ENCODE results near the gene SYCE1L.
"Not testable (repeated sequence)": the region's sequence is repeated elsewhere in the genome, so short reads cannot be mapped to it uniquely, and the experiment has no call there.

SYCE1L gene, protein sequence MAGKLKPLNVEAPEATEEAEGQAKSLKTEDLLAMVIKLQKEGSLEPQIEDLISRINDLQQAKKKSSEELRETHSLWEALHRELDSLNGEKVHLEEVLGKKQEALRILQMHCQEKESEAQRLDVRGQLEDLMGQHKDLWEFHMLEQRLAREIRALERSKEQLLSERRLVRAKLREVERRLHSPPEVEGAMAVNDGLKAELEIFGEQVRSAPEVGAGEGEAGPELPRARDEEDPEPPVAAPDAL

DNA sequence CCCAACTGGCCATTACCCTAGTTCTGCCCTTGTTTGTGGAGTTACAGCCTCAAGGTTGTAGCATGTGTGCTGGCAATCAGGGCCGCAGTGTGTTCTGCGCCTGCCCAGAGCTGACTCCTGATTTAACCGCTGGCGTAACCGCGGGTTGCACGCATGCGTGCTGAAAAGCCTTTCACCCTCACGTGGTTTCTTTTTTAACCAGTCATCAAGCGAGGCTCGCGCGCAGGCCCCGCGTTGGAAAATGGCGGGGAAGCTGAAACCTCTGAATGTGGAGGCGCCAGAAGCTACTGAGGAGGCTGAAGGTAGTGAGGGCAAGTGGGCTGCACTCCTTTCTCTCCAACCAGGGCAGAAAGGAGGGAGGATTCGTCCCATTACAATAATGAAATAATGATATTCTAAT is at the start of gene SYCE1L:
SYCE1L (plus strand) TSS at position 198 of the 400 bp plus-strand sequence; CDS start at position 242, 44 bp downstream.
- no peak for DNase-seq (ENCODE audit: low read depth)

DNA sequence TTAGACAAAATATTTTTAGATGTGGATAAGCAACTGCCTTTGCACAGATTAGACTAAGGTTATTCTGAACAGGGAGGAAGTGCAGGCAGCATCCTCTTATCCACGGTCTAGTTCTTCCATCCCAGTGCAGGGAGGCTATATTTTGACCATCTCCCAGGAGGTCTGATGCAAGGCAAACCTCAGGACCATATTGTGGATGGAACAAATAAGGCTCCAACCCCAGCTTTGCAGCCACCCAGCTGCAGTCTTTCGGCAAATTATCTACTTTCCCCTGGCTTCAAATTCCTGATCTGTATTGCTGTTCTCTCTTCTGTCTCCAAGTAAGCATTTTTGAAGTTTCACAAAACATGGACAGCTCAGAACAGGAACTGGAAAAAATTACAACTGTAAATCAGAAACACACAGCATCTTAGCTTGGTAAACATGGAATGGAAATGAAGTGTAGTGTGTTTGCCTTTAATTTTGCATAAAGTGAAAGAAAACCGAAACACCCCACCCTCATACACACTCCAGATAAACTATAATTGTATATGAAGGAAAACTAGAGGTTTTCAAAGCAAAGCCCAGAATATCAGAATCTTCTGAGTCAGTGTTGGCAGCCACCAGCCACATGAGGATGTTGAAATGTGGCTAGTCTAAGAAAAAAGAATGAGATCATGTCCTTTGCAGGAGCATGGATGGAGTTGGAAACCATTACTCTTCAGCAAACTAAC is 41.7 kb upstream of the SYCE1L start:
- no peak for DNase-seq (ENCODE audit: low read depth)

DNA sequence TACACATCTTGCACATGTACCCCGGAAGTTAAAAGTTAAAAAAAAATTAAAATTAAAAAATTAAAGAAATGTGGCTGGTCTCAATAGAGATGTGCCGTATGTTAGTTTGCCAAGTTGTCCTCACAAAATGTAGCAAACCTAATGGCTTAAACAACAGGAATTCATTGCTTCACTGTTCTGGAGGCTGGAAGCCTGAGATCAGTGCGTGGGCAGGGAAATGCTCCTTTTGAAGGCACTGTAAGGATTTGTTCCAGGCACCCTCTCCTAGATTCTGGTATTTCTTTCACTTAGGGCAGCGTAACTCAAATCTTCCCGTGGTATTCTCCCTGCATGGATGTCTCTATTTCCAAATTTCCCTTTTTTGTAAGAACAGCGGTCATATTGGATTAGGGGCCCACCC is 40.9 kb upstream of the SYCE1L start:
- DNase-seq (ENCODE audit: low read depth), result no peak

DNA sequence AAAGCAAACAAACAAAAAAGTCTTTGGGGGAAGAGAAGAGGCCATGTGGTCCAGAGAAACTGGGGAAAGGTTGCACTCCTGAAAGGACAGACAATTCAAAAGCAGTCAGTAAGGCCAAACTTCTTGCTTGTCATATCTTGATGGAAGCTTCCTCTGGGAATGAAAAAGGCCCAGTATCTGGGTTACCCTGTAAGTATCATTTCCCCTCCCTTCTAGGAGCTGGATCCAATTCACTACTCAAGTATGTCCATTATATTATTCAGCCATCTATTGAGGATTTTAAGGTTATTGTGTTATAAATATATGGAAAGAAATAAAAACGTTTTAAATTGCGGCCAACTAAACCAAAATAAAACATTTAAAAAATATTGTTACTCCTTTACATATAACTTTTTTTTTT is 34.2 kb upstream of the SYCE1L start:
- no peak for DNase-seq (ENCODE audit: low read depth)

DNA sequence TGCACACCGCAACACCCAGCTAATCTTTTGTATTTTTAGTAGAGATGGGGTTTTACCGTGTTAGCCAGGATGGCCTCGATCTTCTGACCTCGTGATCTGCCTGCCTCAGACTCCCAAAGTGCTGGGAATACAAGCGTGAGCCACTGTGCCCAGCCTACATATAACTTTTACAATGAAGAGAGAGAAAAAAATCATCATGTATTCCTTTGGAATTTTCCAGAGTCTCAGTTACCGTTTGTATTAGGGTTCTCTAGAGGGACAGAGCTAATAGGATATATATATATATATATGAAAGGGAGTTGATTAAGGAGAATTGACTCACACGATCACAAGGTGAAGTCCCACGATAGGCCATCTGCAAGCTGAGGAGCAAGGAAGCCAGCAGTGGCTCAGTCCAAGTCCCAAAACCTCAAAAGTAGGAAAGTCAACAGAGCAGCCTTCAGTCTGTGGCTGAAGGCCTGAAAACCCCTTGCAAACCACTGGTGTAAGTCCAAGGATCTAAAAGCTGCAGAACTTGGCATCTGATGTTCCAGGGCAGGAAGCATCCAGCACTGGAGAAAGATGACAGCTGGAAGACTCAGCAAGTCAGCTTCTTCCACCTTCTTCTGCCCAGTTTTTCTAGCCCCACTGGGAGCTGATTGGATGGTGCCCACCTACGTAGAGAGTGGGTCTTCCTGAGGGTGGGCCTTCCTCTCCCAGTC is 33.5 kb upstream of the SYCE1L start:
- DNase-seq (ENCODE audit: low read depth), result not testable (repeated sequence)

DNA sequence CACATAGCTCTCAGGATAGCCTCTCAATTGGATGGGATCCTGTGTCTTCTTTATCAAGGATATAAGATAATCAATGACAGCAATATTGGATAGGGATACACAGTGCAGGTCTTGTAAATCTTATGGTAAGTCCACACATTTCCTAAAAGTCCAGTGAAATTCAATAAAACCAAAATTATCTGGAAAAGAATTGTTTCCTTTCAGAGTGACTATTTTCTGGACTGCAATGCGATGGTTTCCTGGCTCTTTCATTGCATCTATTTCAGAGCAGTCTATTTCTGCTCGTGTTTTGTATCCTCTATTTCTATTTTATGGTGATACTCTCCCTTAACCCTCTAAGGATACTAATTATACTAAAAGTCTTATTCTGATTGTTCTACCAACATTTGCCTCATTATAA is 32.5 kb upstream of the SYCE1L start:
- no peak for DNase-seq (ENCODE audit: low read depth)

DNA sequence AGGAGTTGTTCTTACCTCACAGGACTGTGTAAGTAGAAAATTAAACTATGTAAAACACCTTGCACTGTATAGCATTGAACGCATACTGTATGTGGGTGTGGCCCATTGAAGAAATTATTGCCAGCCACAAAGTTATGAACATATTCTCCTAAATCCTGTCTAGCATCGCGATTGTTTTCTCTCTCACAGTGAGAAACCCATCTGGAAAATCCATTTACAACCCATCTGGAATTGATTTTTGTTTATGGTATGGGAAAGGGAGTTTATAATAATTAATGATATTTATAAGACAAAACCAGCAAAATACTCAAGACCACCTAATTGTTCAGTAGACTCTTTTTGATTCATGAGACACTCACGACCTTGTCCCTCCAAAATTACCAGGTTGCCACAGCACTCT is 30.3 kb upstream of the SYCE1L start:
- DNase-seq (ENCODE audit: low read depth), result no peak

DNA sequence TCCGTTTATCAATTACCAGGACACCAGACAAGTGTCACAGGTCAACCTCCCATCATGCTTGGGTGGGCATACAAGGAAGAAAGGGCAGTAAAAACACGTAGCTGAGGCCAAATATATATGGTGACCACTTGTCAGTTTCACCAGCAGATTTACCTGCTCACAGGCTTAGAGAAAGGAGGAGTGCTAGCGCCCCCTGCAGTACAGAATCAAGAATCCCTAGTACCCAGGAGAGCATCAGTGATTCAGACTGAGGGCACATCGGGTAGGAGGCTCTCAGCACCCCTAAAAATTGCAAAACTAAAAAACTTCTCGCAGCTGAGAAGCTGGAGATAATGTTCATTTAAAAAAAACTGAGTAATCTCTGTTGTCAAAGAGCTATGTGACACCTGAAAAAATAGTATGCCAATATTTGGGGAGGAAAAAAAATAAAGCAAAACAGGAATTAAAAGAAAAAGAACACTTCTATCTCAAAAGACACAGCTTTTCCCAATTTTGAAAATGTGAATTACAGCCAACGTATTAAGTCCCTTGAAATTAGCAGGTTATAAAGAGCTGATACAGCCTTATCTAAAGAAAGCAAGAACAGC is 29.5 kb upstream of the SYCE1L start:
- peak; percentile 12 for DNase-seq (ENCODE audit: low read depth)

DNA sequence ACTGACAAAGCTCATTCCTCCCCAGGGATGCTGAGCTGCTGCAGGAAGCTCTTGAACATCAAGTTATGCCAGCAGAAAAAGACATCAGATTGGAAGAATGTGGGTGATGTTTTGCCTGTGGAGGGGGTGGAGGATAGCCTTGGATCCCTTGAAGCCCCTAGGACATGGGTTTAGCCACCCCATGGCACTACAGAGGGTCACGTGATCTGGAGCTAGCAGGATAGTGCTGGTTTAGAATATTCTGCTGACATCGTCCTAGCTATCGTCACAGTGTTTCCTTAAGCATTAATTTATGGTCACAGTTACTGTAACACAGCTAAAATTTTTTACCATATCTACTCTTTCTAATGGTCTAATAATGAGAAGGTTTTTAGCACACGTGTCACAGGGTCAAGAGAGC is 28.4 kb upstream of the SYCE1L start:
- no peak for DNase-seq (ENCODE audit: low read depth)

DNA sequence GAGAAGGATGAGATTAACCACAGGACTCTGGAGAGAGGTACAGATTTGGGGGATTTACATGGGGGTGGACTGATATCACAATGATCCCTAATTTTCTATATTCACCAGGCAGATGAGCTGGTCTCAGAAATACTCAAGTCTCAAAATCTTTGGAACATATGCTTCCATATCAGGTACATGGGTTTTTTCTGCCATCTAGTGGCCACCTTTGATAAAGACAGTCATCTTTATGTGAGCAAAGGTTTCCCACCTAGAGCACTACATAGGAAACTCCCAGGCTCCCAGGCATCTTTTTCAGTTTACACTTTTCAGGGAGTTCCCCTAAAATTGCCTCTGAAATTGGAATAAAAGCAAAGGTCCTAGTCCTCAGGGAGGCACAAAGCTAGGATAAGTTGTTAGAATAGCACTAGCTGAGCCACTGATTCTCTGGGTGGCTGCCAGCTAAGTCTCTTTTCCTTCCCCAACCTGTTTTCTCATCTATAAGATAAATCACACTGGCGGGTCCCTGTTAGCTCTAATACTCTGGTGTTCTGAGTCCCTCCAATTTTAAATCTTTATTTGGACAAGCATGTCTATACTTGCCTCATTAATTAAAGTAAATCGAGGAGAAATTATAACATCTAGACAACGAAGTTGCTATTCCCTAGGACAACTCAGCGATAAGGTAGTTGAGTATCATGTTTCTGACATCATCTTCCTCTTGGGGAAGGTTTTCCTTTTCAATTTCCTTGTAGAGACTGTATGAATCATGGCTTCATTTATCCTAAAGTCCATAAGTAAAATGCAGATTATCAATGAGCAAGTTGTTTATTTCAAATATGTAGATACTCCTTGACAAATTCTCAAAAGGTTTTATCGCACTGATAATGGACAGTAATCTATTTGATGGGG is 27.2 kb upstream of the SYCE1L start:
- peak; percentile 40 for DNase-seq (ENCODE audit: low read depth)

DNA sequence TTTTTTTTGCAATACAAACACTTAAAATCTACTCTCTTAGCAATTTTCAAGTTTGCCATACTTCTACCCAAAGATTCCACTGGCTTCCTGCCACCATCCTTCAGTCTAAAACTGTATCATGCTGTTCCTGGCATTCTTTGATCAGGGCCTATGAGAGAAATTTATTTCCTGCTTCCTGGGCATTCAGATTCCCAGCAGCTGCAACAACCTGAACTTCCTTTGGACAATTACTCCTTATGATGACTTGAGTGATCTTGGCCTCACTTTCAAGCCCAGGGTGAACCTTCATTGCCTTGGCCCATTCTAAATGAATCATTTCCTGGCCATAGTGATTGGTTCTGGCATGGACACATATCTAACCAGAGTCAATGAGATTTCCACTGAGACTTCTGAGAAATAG is 26.3 kb upstream of the SYCE1L start:
- no peak for DNase-seq (ENCODE audit: low read depth)

DNA sequence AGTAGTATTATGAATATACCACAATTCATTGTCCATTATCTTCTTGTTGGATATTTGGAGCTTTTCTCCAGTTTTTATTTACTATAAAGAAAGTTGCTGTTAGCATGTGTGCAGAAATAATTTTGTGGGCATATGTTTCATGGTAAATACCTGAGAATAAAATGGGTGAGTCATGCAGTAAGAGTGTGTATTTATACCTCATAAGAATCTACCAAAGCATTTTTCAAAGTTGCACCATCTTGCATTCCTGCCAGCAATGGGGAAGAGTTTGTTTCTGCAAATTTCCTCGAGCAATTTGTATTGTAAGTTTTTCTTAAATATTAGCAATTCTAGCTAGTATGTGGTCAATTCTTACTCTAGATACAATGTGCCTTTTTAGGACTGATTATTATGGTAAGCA is 16.1 kb upstream of the SYCE1L start:
- DNase-seq (ENCODE audit: low read depth), result no peak

DNA sequence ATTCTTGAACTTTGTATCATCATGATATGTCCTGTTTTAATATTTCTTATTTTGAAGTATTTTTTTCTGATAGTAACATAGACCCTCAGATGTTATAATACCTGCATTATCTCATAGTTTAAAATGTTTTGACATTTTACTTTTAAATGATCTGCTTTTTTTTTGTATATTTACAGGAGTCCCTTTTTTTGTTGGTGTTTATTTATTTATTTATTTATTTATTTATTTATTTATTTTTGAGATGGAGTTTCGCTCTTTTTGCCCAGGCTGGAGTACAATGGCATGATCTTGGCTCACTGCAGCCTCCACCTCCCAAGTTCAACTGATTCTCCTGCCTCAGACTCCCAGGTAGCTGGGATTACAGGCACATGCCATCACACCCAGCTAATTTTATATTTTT is 12.9 kb upstream of the SYCE1L start:
- DNase-seq (ENCODE audit: low read depth), result not testable (repeated sequence)

DNA sequence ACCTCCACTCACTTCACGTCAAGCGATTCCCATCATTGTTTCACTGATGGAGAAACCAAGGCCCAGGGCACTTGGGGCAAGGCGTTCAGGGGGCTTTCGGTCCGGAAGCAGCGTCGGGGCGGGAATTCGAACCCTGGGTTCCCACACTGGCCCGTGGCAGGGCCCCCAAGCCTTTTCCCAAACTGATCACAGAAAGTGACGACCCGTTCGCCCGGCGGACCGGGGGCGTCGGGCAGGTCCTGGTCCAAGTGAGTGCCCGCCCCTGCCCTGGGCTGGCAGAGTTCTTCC is 9.1 kb upstream of the SYCE1L start:
- no peak for DNase-seq (ENCODE audit: low read depth)

DNA sequence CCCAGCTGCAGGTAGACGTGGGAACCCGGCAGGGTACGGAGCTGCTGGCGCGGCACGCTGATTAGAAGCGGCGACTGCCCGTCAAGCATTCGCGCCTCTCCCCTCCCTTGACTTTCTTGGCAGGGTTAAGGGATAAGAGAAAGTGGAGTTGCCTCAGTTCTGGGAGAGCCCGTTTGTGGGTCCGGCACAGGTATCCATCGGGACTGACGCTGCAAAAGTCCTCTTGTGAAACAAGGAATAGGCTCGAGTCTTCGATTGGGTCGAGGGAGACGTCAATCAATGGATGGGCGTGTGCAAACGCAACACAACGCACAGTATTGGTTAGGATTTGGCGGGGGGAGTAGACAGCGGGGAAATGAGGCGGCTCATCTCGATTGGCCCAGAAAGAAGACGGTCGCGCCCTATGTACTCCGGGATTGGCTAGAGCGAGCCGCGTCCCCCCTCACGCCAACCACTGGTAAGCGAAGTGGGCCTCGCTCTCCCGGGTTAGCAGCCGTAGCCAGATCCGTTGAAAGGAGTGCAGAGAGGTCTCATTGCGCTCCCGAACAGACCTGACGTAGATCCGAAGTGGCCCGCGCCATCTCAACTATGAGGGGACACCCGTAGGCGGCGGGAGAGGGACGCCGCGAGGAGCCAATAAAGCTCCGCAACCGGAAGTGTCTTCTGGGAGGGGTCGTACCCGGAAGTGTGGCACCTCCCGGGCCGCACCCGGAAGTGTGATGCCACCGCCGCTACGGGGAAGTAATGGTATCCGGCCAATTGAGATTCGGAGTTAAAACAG is 8.5 kb upstream of the SYCE1L start, which contains the start of gene MON1B:
MON1B (plus strand) TSS at position 713 of the 781 bp plus-strand sequence. CDS start 296 bp downstream, outside the sequence.
- peak; percentile 97 for DNase-seq (ENCODE audit: low read depth)

DNA sequence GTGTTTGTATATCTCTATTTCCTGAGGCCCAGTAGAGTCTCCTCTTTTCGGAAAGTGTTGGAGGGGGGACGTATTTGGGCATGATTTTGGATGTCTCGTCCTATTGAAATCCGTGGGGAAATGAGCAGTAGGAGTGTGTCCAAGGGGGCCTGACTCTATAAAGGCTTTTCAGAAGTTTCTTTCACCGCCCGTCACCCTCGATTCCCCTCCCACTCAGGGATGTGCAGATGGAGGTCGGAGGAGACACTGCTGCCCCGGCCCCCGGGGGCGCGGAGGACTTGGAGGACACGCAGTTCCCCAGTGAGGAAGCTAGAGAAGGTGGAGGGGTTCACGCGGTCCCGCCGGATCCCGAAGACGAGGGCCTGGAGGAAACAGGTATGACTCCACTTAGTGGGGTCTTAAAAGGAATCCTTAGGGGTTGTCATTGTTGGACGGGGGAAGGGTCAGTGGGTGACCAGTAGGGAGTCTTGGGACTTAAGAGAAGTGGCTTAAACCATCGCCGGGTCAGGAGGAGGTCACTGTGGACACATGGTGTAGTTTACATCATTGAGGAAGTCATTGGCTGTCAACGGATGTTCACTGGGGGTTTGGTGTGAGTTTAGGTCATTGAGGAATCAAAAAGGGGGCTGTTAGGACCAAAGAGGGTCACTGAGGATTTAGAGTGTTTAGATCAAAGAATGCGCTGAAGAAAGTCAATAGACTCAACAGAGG is 7.8 kb upstream of the SYCE1L start:
- DNase-seq (ENCODE audit: low read depth), result no peak

DNA sequence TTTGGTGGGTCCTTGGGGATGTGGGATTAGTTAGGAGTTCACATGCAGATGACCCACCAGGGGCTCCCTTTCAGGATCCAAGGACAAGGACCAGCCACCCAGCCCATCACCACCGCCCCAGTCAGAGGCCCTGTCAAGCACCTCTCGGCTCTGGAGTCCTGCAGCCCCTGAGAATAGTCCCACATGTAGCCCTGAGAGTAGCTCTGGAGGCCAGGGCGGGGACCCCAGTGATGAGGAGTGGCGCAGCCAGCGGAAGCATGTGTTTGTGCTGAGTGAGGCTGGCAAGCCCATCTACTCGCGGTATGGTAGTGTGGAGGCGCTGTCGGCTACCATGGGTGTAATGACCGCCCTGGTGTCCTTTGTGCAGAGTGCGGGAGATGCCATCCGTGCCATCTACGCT is 5.8 kb upstream of the SYCE1L start:
- no peak for DNase-seq (ENCODE audit: low read depth)

DNA sequence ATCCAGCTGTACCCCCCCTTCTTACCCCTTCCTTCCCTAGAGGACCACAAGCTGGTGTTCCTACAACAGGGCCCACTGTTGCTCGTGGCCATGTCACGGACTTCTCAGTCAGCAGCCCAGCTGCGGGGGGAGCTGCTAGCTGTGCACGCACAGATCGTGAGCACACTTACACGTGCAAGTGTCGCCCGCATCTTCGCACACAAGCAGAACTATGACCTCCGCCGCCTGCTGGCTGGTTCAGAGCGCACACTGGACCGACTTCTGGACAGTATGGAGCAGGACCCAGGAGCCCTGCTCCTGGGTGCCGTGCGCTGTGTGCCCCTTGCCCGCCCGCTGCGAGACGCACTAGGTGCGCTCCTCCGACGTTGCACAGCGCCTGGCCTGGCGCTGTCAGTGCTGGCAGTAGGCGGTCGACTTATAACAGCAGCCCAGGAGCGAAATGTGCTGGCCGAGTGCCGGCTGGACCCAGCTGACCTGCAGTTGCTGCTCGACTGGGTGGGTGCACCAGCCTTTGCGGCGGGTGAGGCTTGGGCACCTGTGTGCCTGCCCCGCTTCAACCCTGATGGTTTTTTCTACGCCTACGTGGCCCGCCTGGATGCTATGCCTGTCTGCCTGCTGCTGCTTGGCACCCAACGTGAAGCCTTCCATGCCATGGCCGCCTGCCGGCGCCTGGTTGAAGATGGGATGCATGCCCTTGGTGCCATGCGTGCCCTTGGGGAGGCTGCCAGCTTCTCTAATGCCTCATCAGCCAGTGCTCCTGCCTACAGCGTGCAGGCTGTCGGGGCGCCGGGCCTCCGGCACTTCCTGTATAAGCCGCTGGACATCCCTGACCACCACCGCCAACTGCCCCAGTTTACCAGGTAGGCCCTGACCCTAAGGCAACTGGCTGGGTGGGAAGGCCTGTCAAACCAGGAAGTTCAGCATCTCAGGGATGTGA is 4.6 kb upstream of the SYCE1L start:
- no peak for DNase-seq (ENCODE audit: low read depth)

DNA sequence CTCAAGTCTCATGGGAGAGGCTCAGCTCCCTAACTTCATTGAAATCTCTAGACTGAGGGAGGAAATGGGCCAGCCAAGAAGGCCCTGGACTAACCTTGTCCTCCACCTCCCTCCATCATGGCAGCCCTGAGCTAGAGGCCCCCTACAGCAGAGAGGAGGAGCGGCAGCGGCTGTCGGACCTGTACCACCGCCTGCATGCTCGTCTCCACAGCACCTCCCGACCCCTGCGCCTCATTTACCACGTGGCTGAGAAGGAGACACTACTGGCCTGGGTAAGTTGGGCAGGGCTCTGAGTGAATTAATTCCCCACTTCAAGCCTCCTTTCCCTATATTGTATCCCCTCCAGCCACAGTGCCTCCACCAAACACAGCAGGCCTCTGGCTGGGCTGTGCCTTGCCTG is 3.8 kb upstream of the SYCE1L start:
- DNase-seq (ENCODE audit: low read depth), result no peak

Data from fibroblast of the conjunctiva (primary cell).